Parathyroid adenoma (tissue), 2 donors: ENCODE results near the gene HOXD4.

Source experiments
- H2AFZ ChIP-seq: fragments of 300-600 bp; sonication (generic); one replicate; pipeline ENCODE4 v1.7.0; 2017; ENCODE audit warnings: antibody characterized with exemption, mild to moderate bottlenecking
- H3K27ac ChIP-seq: fragments of 300-600 bp; sonication (generic); one replicate; pipeline ENCODE4 v1.7.0; 2017
- H3K27me3 ChIP-seq: fragments of 300-600 bp; sonication (generic); one replicate; pipeline ENCODE4 v1.7.0; 2017; ENCODE audit warnings: low read length; ENCODE audit not compliant: control insufficient read depth, insufficient read depth
- H3K36me3 ChIP-seq: fragments of 300-600 bp; sonication (generic); one replicate; pipeline ENCODE4 v1.7.0; 2017; ENCODE audit warnings: low read length; ENCODE audit not compliant: control insufficient read depth, insufficient read depth
- H3K4me1 ChIP-seq: fragments of 300-600 bp; sonication (generic); one replicate; pipeline ENCODE4 v1.7.0; 2017; ENCODE audit warnings: control low read depth
- H3K4me2 ChIP-seq: fragments of 300-600 bp; sonication (generic); one replicate; pipeline ENCODE4 v1.7.0; 2017; ENCODE audit warnings: low read length
- H3K4me3 ChIP-seq: fragments of 300-600 bp; sonication (generic); one replicate; pipeline ENCODE4 v1.7.0; 2017; ENCODE audit warnings: low read depth, low read length
- H3K79me2 ChIP-seq: fragments of 300-600 bp; sonication (generic); one replicate; pipeline ENCODE4 v1.7.0; 2017; ENCODE audit warnings: control low read depth
- H3K9ac ChIP-seq: fragments of 300-600 bp; sonication (generic); one replicate; pipeline ENCODE4 v1.7.0; 2017; ENCODE audit warnings: mild to moderate bottlenecking
- H3K9me3 ChIP-seq: fragments of 300-600 bp; sonication (generic); one replicate; pipeline ENCODE4 v1.7.0; 2017; ENCODE audit warnings: low read length; ENCODE audit not compliant: control insufficient read depth
- TF ChIP-seq, protein P1 (sequence below): fragments of 300-600 bp; sonication (generic); IDR thresholded peaks from one replicate; pipeline ENCODE4 v1.7.0; 2017; ENCODE audit warnings: antibody characterized with exemption, mild to moderate bottlenecking
- donor health status: primary hyperparathyroidism.

HOXD4 gene

GRCh38 chr2:176149481-176149938, 1.8 kb upstream of the HOXD4 start:
- Histone ChIP-seq H3K9me3 (no peaks in the 10 kb centered on the region), H3K9ac (no peak overlapping the region), H3K27me3 (peaks cover 3% of the 10 kb centered on the region), H3K27ac (no peak overlapping the region), H3K36me3 (no peaks in the 10 kb centered on the region), H3K4me3 (no peak overlapping the region), H3K79me2 (no peaks in the 10 kb centered on the region), H2AFZ (no peak overlapping the region), H3K4me2 (no peak overlapping the region), H3K4me1 (no peaks in the 10 kb centered on the region)
- TF ChIP-seq, protein P1, sequence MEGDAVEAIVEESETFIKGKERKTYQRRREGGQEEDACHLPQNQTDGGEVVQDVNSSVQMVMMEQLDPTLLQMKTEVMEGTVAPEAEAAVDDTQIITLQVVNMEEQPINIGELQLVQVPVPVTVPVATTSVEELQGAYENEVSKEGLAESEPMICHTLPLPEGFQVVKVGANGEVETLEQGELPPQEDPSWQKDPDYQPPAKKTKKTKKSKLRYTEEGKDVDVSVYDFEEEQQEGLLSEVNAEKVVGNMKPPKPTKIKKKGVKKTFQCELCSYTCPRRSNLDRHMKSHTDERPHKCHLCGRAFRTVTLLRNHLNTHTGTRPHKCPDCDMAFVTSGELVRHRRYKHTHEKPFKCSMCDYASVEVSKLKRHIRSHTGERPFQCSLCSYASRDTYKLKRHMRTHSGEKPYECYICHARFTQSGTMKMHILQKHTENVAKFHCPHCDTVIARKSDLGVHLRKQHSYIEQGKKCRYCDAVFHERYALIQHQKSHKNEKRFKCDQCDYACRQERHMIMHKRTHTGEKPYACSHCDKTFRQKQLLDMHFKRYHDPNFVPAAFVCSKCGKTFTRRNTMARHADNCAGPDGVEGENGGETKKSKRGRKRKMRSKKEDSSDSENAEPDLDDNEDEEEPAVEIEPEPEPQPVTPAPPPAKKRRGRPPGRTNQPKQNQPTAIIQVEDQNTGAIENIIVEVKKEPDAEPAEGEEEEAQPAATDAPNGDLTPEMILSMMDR: no peak

- H3K27ac ChIP-seq: no peak overlapping the region
Observed at GRCh38 chr2:176149939-176150583, 1.3 kb upstream of the HOXD4 start.

GRCh38 chr2:176150584-176151441, 537 bp upstream of the HOXD4 start:
- H3K9ac ChIP-seq: no peak overlapping the region
- TF ChIP-seq, protein P1: no peak

More at GRCh38 chr2:176149939-176150583, 1.3 kb upstream of the HOXD4 start:
- H3K4me3 ChIP-seq: no peak overlapping the region
- H3K79me2 ChIP-seq: no peaks in the 10 kb centered on the region
- TF ChIP-seq, protein P1: no peak
- H3K36me3 ChIP-seq: no peaks in the 10 kb centered on the region
- H3K27me3 ChIP-seq: peaks cover 3% of the 10 kb centered on the region
- H3K4me1 ChIP-seq: no peaks in the 10 kb centered on the region
- no peak overlapping the region for H3K9ac ChIP-seq
- H3K4me2 ChIP-seq: no peak overlapping the region
- H2AFZ ChIP-seq: no peak overlapping the region
- no peaks in the 10 kb centered on the region for H3K9me3 ChIP-seq

GRCh38 chr2:176152350-176153181, 1.2 kb downstream of the HOXD4 start:
- Histone ChIP-seq H3K27ac (no peak overlapping the region), H3K27me3 (peaks cover 14% of the 10 kb centered on the region), H3K79me2 (no peaks in the 10 kb centered on the region), H2AFZ (no peak overlapping the region), H3K4me1 (no peaks in the 10 kb centered on the region), H3K36me3 (no peaks in the 10 kb centered on the region), H3K9ac (no peak overlapping the region), H3K4me2 (no peak overlapping the region), H3K4me3 (no peak overlapping the region), H3K9me3 (no peaks in the 10 kb centered on the region)
- TF ChIP-seq, protein P1: no peak

More at GRCh38 chr2:176150584-176151441, 537 bp upstream of the HOXD4 start:
- Histone ChIP-seq H3K9me3 (no peaks in the 10 kb centered on the region), H3K4me3 (no peak overlapping the region), H3K27me3 (peaks cover 3% of the 10 kb centered on the region), H2AFZ (no peak overlapping the region), H3K79me2 (no peaks in the 10 kb centered on the region), H3K4me1 (no peaks in the 10 kb centered on the region), H3K4me2 (no peak overlapping the region), H3K27ac (no peak overlapping the region), H3K36me3 (no peaks in the 10 kb centered on the region)
